Fibroblast of upper back skin (primary cell): ENCODE results near the gene SLC2A13.
"Not testable (repeated sequence)": the region's sequence is repeated elsewhere in the genome, so short reads cannot be mapped to it uniquely, and the experiment has no call there.

Experiments used
- DNase-seq: peaks from one replicate; pipeline ENCODE4 v3.0.0-alpha.2; 2013

SLC2A13 gene

GRCh38 chr12:39989501-39989900 lies 116.4 kb downstream of the SLC2A13 start:
- no peak for DNase-seq

GRCh38 chr12:39988574-39988973 lies 117.3 kb downstream of the SLC2A13 start:
- DNase-seq = no peak

GRCh38 chr12:39986674-39987073 lies 119.2 kb downstream of the SLC2A13 start:
- DNase-seq = no peak

GRCh38 chr12:39984670-39985069 lies 121.2 kb downstream of the SLC2A13 start:
- no peak for DNase-seq

GRCh38 chr12:39975374-39975918 lies 130.4 kb downstream of the SLC2A13 start:
- peak; percentile 5 for DNase-seq

GRCh38 chr12:39972119-39972518 lies 133.8 kb downstream of the SLC2A13 start:
- DNase-seq = peak; percentile 12

- DNase-seq = no peak
Measured at GRCh38 chr12:39971348-39971747, 134.5 kb downstream of the SLC2A13 start.

GRCh38 chr12:39966721-39967120 lies 139.2 kb downstream of the SLC2A13 start:
- no peak for DNase-seq

- DNase-seq = no peak
Measured at GRCh38 chr12:39966256-39966655, 139.6 kb downstream of the SLC2A13 start.

- no peak for DNase-seq
Measured at GRCh38 chr12:39959467-39959866, 146.4 kb downstream of the SLC2A13 start.

- no peak for DNase-seq
Measured at GRCh38 chr12:39959031-39959430, 146.8 kb downstream of the SLC2A13 start.

GRCh38 chr12:39958377-39958776 lies 147.5 kb downstream of the SLC2A13 start:
- no peak for DNase-seq

GRCh38 chr12:39956725-39957124 lies 149.2 kb downstream of the SLC2A13 start:
- DNase-seq = no peak

- no peak for DNase-seq
Measured at GRCh38 chr12:39946361-39947280, 159.3 kb downstream of the SLC2A13 start.

GRCh38 chr12:39937119-39937518 lies 168.8 kb downstream of the SLC2A13 start:
- no peak for DNase-seq

GRCh38 chr12:39935839-39936238 lies 170.0 kb downstream of the SLC2A13 start:
- DNase-seq = no peak

GRCh38 chr12:39935275-39935674 lies 170.6 kb downstream of the SLC2A13 start:
- peak; percentile 42 for DNase-seq

GRCh38 chr12:39931857-39932256 lies 174.0 kb downstream of the SLC2A13 start:
- no peak for DNase-seq

- DNase-seq = no peak
Measured at GRCh38 chr12:39931231-39931630, 174.7 kb downstream of the SLC2A13 start.

- DNase-seq = no peak
Measured at GRCh38 chr12:39930101-39930500, 175.8 kb downstream of the SLC2A13 start.

GRCh38 chr12:39928181-39928899 lies 177.5 kb downstream of the SLC2A13 start:
- no peak for DNase-seq

GRCh38 chr12:39923364-39923763 lies 182.5 kb downstream of the SLC2A13 start:
- no peak for DNase-seq

GRCh38 chr12:39922598-39922997 lies 183.3 kb downstream of the SLC2A13 start:
- not testable (repeated sequence) for DNase-seq

- no peak for DNase-seq
Measured at GRCh38 chr12:39920647-39921046, 185.2 kb downstream of the SLC2A13 start.
